K562 (cell line): ENCODE measurements around the gene ECSCR. TPM values are rescaled to one million over a fixed set of nuclear protein-coding genes. Genes with fewer than 3 reads are reported as not detected.
A peak's percentile ranks its signal among the peaks of the same experiment; 100 is the strongest.
"Not testable (repeated sequence)": the region's sequence is repeated elsewhere in the genome, so short reads cannot be mapped to it uniquely, and the experiment has no call there.

Experiments used
- ATAC-seq: fragments of 200-7000 bp; cut with Tn5 transposase; 3 replicates; pipeline ENCODE4 v1.9.1; 2020; ENCODE audit warnings: moderate library complexity
- BruUV-seq: library from RNA; stranded (reverse); fragments of 400-500 nt; replicated peaks from 2 replicates; lab custom pipeline; 2021; lab: Mats Ljungman, UMichigan
- CTCF ChIA-PET: fragments of 300-600 bp; formaldehyde crosslinking; extraction: SDS; loops from one replicate; lab custom pipeline; 2021; ENCODE audit warnings: low intra/inter-chr PET ratio; lab: Yijun Ruan, JAX
- POLR2A ChIA-PET: fragments of 300-600, 350-650 bp; sonication (Branson Sonifier 250); formaldehyde crosslinking; extraction: SDS; loops from one replicate; lab custom pipeline; 2021; ENCODE audit warnings: antibody characterized with exemption, inconsistent platforms; lab: Yijun Ruan, JAX
- DNase-seq, 4 experiments: peaks; one replicate each; pipeline versions ENCODE4 v3.0.0 to v3.0.0-alpha.2; 2011 to 2018; ENCODE audit warnings: low spot score in 3 of 4, mixed read lengths in 3 of 4; ENCODE audit errors: extremely low read depth in 1 of 4
- FAIRE-seq: peaks from 2 replicates; lab custom pipeline; 2011; peaks lifted over from hg19 to GRCh38; lab: Jason Lieb, UNC
- H2AFZ ChIP-seq: 2 replicates; pipeline ENCODE4 v1.6.0; 2011; ENCODE audit warnings: low read depth, low read length, control low read depth, inconsistent platforms
- H3K27ac ChIP-seq: fragments of 200-600 bp; 3 replicates; pipeline ENCODE4 v1.8.0; 2011; ENCODE audit warnings: low read depth, mild to moderate bottlenecking, control low read depth, inconsistent platforms, low read length, moderate library complexity, mixed read lengths; ENCODE audit errors: extremely low read depth
- H3K27me3 ChIP-seq, 2 experiments: fragments of 300-600 bp in 1 of 2; 2 replicates in 1 of 2; 3 replicates in 1 of 2; pipeline versions ENCODE4 v1.6.0 to v1.8.0; 2011; ENCODE audit warnings: inconsistent platforms in 2 of 2, low read length in 2 of 2, mild to moderate bottlenecking in 1 of 2, mixed read lengths in 1 of 2, moderate library complexity in 1 of 2; ENCODE audit not compliant: control insufficient read depth in 2 of 2, insufficient read depth in 2 of 2
- H3K36me3 ChIP-seq: fragments of 300-600 bp; 3 replicates; pipeline ENCODE4 v1.8.0; 2011; ENCODE audit warnings: mild to moderate bottlenecking, low read length, inconsistent platforms; ENCODE audit not compliant: control insufficient read depth, insufficient read depth
- H3K4me1 ChIP-seq, 2 experiments: fragments of 200-600 bp in 1 of 2; replicated peaks in 1 of 2; 2 replicates in 1 of 2; 3 replicates in 1 of 2; pipeline versions ENCODE4 v1.5.1 to v1.8.0; 2011; ENCODE audit warnings: inconsistent platforms in 2 of 2, low read length in 2 of 2, mild to moderate bottlenecking in 1 of 2, mixed read lengths in 1 of 2, moderate library complexity in 1 of 2; ENCODE audit not compliant: control insufficient read depth in 2 of 2, insufficient read depth in 2 of 2
- H3K4me2 ChIP-seq: 2 replicates; pipeline ENCODE4 v1.6.1; 2011; ENCODE audit warnings: low read length, control low read depth, inconsistent platforms, mixed read lengths; ENCODE audit not compliant: insufficient read depth
- H3K4me3 ChIP-seq: fragments of 200-600 bp; sonication (generic), shearing (Covaris generic); 2 replicates; pipeline ENCODE4 v1.5.1; 2016; ENCODE audit warnings: control low read depth, inconsistent platforms
- H3K79me2 ChIP-seq: fragments of 200-600 bp; 3 replicates; pipeline ENCODE4 v1.8.0; 2011; ENCODE audit warnings: low read length, inconsistent platforms; ENCODE audit not compliant: control insufficient read depth, insufficient read depth
- H3K9ac ChIP-seq, 2 experiments: 2 replicates each; pipeline versions ENCODE4 v1.6.0 to v1.6.1; 2011; ENCODE audit warnings: low read depth in 2 of 2, low read length in 2 of 2, control low read depth in 1 of 2, inconsistent platforms in 1 of 2, mild to moderate bottlenecking in 1 of 2, mixed read lengths in 1 of 2; ENCODE audit not compliant: insufficient read depth in 1 of 2
- H3K9me1 ChIP-seq: one replicate; pipeline ENCODE4 v1.6.0; 2011; ENCODE audit warnings: inconsistent platforms, mild to moderate bottlenecking, low read length, moderate library complexity; ENCODE audit not compliant: control insufficient read depth, insufficient read depth
- H3K9me3 ChIP-seq: replicated peaks from 2 replicates; pipeline ENCODE4 v1.5.1; 2011; ENCODE audit warnings: low read depth, low read length, inconsistent platforms; ENCODE audit not compliant: control insufficient read depth, insufficient read depth
- H4K20me1 ChIP-seq: replicated peaks from 2 replicates; pipeline ENCODE4 v1.6.1; 2011; ENCODE audit warnings: low read length, inconsistent platforms, mixed read lengths; ENCODE audit not compliant: control insufficient read depth, insufficient read depth
- whole genome bisulfite sequencing: fragments of 100-300 bp; shearing (Covaris generic); methylation state at CpG from one replicate; pipeline ENCODE4 v1.1.6; 2016; ENCODE audit warnings: low coverage, mixed read lengths; ENCODE audit not compliant: insufficient coverage; ENCODE audit errors: missing lambda C conversion rate; 5-methylcytosine and 5-hydroxymethylcytosine counted together
- in situ Hi-C: fragments of 300-500 bp; cut with MboI; formaldehyde crosslinking; loops from 4 replicates; pipeline ENCODE4 v1.15.0; 2018; ENCODE audit warnings: inconsistent platforms, mixed read lengths
- intact Hi-C: fragments of 100-400 bp; cut with micrococcal nuclease; formaldehyde crosslinking; loops from 2 replicates; pipeline ENCODE4 v1.14.2; 2022
- polyA plus RNA-seq, 8 experiments: library from polyadenylated mRNA; depleted of rRNA in 4 of 8; stranded (reverse) in 5 of 8; unstranded in 3 of 8; fragments of >200 nt; fragmentation: Nextera tagmentation in 2 of 8; fragmentation: Illumina TruSeq in 1 of 8; extraction: Ambion mirVana in 2 of 8; extraction: Trizol in 1 of 8; gene quantifications; 2 replicates each; pipeline versions ENCODE4 v1.2.1 to v1.2.3, GENCODE V29; 2011 to 2014; ENCODE audit warnings: inconsistent platforms in 1 of 8, missing spikeins in 1 of 8
- total RNA-seq, 7 experiments: library from RNA; depleted of rRNA in 6 of 7; stranded (reverse); fragments of >200 nt in 6 of 7; fragmentation: Illumina TruSeq in 2 of 7; extraction: Trizol in 2 of 7; gene quantifications; 2 replicates each; pipeline versions ENCODE4 v1.2.1 to v1.2.3, GENCODE V29; 2011 to 2021; ENCODE audit warnings: low replicate concordance in 1 of 7
- TF ChIP-seq, protein P1 (sequence below), 2 experiments: fragments of 450-650 bp; IDR thresholded peaks; 2 replicates each; pipeline ENCODE4 v1.6.1; 2016
- TF ChIP-seq, protein P2 (sequence below): sonication (generic); formaldehyde crosslinking; IDR thresholded peaks from 2 replicates; pipeline ENCODE4 v1.8.0; 2022; ENCODE audit warnings: mild to moderate bottlenecking, missing genetic modification reagents
- TF ChIP-seq, protein P3 (sequence below): fragments of 450-650 bp; IDR thresholded peaks from 2 replicates; pipeline ENCODE4 v1.6.1; 2017; ENCODE audit warnings: antibody characterized with exemption, mild to moderate bottlenecking
- TF ChIP-seq, protein P4 (sequence below): fragments of 450-650 bp; IDR thresholded peaks from 2 replicates; pipeline ENCODE4 v1.6.1; 2016; ENCODE audit warnings: mild to moderate bottlenecking

ECSCR gene
- total and polyA plus RNA-seq, 9 of the 15 experiments (the other 6 are each of a cell fraction or from before 2014, with no cell fraction given), result 0.10 to 0.25 (median 0.13) TPM; not detected in 6

DNA sequence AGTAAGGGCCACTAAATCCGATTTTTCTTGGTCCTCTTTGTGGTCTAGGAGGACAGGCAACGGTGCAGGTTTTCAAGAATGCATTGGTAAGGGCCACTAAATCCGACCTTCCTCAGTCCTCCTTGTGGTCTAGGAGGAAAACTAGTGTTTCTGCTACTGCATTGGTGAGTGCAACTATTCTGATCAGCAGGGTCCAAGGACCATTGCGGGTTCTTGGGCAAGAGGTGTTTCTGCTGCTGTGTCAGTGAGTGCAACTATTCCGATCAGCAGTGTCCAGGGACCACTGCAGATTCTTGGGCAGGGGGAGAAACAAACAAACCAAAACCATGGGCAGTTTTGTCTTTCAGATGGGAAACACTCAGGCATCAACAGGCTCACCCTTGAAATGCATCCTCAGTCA, 42.2 kb upstream of the ECSCR start:
- in situ Hi-C loops, result not testable (repeated sequence)

DNA sequence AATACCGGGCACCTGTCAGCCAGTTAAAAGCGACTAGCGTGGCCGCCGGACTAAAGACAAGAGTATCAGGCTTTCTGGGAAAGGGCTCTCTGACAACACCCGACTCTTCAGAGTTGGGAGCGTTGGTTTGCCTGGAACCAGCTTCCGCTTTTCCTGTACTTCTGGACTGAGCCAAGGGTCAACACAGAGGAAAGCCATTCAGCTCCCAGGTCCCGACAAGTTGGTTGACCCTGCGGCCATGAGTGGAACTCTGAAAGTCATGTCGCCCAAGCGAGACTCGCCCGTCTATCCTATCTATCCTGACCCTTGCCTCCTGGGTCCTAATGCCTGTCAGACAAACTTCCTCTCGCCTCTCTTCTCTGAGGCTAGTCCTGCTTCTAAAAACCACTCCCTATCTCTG, 41.3 kb upstream of the ECSCR start:
- H4K20me1 ChIP-seq, CTCF ChIA-PET, in situ Hi-C loops, H3K9me1 ChIP-seq, H3K36me3 ChIP-seq, H3K27me3 ChIP-seq, H3K4me1 ChIP-seq, BruUV-seq, H3K9me3 ChIP-seq: not testable (repeated sequence)
- H3K79me2 ChIP-seq, result peaks cover 36% of the 10 kb centered on the region
- H3K9ac ChIP-seq, result peak overlapping the region; percentile 86 to 89
- peak overlapping the region; percentile 61 for H3K4me3 ChIP-seq
- H3K27ac ChIP-seq, result peak overlapping the region; percentile 82
- POLR2A ChIA-PET, result interaction anchor here (0.6 to 2.6 kb wide), 17 partner anchors 8 to 1143 kb away, joined by 3 to 24 read pairs (median 5); partner anchors contain the start of genes DNAJC18, ECSCR, NDUFA2 and STING1
- H2AFZ ChIP-seq, result peak overlapping the region; percentile 82
- intact Hi-C loops, result loop anchor here (2.0 kb wide), 1 partner anchor 21 kb away; the partner anchor contains the start of gene STING1
- WGBS, result 8% methylated on average over 15 of the region's 15 CpGs
- ATAC-seq, result peak; percentile 86
- peak overlapping the region; percentile 85 for H3K4me2 ChIP-seq
- DNase-seq, result peak in 1 of 4 experiments; percentile 76
- FAIRE-seq, result peak; percentile 75
- TF ChIP-seq, protein P1, sequence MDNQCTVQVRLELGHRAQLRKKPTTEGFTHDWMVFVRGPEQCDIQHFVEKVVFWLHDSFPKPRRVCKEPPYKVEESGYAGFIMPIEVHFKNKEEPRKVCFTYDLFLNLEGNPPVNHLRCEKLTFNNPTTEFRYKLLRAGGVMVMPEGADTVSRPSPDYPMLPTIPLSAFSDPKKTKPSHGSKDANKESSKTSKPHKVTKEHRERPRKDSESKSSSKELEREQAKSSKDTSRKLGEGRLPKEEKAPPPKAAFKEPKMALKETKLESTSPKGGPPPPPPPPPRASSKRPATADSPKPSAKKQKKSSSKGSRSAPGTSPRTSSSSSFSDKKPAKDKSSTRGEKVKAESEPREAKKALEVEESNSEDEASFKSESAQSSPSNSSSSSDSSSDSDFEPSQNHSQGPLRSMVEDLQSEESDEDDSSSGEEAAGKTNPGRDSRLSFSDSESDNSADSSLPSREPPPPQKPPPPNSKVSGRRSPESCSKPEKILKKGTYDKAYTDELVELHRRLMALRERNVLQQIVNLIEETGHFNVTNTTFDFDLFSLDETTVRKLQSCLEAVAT (IDR thresholded peaks at IDR 0.05), result peak in 1 of 2 experiments; percentile 73; a peak in 2 of 4 replicates
- TF ChIP-seq, protein P2, sequence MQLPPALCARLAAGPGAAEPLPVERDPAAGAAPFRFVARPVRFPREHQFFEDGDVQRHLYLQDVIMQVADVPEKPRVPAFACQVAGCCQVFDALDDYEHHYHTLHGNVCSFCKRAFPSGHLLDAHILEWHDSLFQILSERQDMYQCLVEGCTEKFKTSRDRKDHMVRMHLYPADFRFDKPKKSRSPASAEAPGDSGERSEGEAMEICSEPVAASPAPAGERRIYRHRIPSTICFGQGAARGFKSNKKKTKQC (CRISPR knock-in tag), result 0 out of 2 replicates have a peak, but pooled peaks have one; percentile 24
- TF ChIP-seq, protein P3, sequence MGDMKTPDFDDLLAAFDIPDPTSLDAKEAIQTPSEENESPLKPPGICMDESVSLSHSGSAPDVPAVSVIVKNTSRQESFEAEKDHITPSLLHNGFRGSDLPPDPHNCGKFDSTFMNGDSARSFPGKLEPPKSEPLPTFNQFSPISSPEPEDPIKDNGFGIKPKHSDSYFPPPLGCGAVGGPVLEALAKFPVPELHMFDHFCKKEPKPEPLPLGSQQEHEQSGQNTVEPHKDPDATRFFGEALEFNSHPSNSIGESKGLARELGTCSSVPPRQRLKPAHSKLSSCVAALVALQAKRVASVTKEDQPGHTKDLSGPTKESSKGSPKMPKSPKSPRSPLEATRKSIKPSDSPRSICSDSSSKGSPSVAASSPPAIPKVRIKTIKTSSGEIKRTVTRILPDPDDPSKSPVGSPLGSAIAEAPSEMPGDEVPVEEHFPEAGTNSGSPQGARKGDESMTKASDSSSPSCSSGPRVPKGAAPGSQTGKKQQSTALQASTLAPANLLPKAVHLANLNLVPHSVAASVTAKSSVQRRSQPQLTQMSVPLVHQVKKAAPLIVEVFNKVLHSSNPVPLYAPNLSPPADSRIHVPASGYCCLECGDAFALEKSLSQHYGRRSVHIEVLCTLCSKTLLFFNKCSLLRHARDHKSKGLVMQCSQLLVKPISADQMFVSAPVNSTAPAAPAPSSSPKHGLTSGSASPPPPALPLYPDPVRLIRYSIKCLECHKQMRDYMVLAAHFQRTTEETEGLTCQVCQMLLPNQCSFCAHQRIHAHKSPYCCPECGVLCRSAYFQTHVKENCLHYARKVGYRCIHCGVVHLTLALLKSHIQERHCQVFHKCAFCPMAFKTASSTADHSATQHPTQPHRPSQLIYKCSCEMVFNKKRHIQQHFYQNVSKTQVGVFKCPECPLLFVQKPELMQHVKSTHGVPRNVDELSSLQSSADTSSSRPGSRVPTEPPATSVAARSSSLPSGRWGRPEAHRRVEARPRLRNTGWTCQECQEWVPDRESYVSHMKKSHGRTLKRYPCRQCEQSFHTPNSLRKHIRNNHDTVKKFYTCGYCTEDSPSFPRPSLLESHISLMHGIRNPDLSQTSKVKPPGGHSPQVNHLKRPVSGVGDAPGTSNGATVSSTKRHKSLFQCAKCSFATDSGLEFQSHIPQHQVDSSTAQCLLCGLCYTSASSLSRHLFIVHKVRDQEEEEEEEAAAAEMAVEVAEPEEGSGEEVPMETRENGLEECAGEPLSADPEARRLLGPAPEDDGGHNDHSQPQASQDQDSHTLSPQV, result 0 out of 2 replicates have a peak, but pooled peaks have one; percentile 30
- TF ChIP-seq, protein P4, sequence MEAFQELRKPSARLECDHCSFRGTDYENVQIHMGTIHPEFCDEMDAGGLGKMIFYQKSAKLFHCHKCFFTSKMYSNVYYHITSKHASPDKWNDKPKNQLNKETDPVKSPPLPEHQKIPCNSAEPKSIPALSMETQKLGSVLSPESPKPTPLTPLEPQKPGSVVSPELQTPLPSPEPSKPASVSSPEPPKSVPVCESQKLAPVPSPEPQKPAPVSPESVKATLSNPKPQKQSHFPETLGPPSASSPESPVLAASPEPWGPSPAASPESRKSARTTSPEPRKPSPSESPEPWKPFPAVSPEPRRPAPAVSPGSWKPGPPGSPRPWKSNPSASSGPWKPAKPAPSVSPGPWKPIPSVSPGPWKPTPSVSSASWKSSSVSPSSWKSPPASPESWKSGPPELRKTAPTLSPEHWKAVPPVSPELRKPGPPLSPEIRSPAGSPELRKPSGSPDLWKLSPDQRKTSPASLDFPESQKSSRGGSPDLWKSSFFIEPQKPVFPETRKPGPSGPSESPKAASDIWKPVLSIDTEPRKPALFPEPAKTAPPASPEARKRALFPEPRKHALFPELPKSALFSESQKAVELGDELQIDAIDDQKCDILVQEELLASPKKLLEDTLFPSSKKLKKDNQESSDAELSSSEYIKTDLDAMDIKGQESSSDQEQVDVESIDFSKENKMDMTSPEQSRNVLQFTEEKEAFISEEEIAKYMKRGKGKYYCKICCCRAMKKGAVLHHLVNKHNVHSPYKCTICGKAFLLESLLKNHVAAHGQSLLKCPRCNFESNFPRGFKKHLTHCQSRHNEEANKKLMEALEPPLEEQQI, result 0 out of 2 replicates have a peak, but pooled peaks have one; percentile 56

More for the DNA sequence above, 42.2 kb upstream of the ECSCR start:
- DNase-seq, BruUV-seq, ATAC-seq, H2AFZ ChIP-seq, H3K9me1 ChIP-seq, H4K20me1 ChIP-seq, H3K36me3 ChIP-seq, FAIRE-seq, H3K4me1 ChIP-seq, intact Hi-C loops, H3K9me3 ChIP-seq, H3K27me3 ChIP-seq, H3K27ac ChIP-seq: not testable (repeated sequence)
- peak overlapping the region; percentile 61 for H3K4me3 ChIP-seq
- 9% methylated on average over 5 of the region's 5 CpGs for WGBS
- CTCF ChIA-PET, result interaction anchor here (1.2 kb wide), 1 partner anchor 120 kb away, joined by 3 read pairs; no protein-coding TSS in a partner anchor
- H3K4me2 ChIP-seq, result peak overlapping the region; percentile 85
- POLR2A ChIA-PET, result interaction anchor here (0.9 to 1.1 kb wide), 2 partner anchors 82 to 98 kb away, joined by 3 read pairs; no protein-coding TSS in a partner anchor
- H3K9ac ChIP-seq, result peak overlapping the region; percentile 23 to 86; a peak in 3 of 4 replicates
- peaks cover 36% of the 10 kb centered on the region for H3K79me2 ChIP-seq
